Fibroblast of the aortic adventitia (primary cell): Measurements from ENCODE around the gene FAAP20. TPM values are rescaled to one million over a fixed set of nuclear protein-coding genes. Genes with fewer than 3 reads are reported as not detected.

ENCODE experiments used
- DNase-seq: peaks from one replicate; pipeline ENCODE4 v3.0.0-alpha.2; 2010; ENCODE audit warnings: low read depth
- H3K4me3 ChIP-seq: 2 replicates; pipeline ENCODE4 v1.5.1; 2011; ENCODE audit warnings: low read depth, mild to moderate bottlenecking, control low read depth, low read length, moderate library complexity
- total RNA-seq: library from RNA; depleted of rRNA; stranded (reverse); fragments of >200 nt; gene quantifications from 2 replicates; pipeline ENCODE4 v1.2.3, GENCODE V29; 2012; ENCODE audit warnings: low replicate concordance
- TF ChIP-seq, protein P1 (sequence below): IDR thresholded peaks from 2 replicates; pipeline ENCODE4 v1.5.1; 2011; ENCODE audit warnings: mild to moderate bottlenecking, low read length, control low read depth, inconsistent platforms; ENCODE audit not compliant: insufficient read depth

FAAP20 gene
- total RNA-seq, 1 donor, result 23.2 TPM

GRCh38 chr1:2226525-2227345 is 32.2 kb upstream of the FAAP20 start:
- TF ChIP-seq, protein P1, sequence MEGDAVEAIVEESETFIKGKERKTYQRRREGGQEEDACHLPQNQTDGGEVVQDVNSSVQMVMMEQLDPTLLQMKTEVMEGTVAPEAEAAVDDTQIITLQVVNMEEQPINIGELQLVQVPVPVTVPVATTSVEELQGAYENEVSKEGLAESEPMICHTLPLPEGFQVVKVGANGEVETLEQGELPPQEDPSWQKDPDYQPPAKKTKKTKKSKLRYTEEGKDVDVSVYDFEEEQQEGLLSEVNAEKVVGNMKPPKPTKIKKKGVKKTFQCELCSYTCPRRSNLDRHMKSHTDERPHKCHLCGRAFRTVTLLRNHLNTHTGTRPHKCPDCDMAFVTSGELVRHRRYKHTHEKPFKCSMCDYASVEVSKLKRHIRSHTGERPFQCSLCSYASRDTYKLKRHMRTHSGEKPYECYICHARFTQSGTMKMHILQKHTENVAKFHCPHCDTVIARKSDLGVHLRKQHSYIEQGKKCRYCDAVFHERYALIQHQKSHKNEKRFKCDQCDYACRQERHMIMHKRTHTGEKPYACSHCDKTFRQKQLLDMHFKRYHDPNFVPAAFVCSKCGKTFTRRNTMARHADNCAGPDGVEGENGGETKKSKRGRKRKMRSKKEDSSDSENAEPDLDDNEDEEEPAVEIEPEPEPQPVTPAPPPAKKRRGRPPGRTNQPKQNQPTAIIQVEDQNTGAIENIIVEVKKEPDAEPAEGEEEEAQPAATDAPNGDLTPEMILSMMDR, result no peak
- DNase-seq, result no peak

GRCh38 chr1:2224631-2225428 is 30.3 kb upstream of the FAAP20 start:
- DNase-seq, result no peak
- no peak overlapping the region for H3K4me3 ChIP-seq
- TF ChIP-seq, protein P1, result no peak

More at GRCh38 chr1:2226525-2227345, 32.2 kb upstream of the FAAP20 start:
- H3K4me3 ChIP-seq, result peak overlapping the region; percentile 88

GRCh38 chr1:2224170-2224584 is 29.6 kb upstream of the FAAP20 start:
- TF ChIP-seq, protein P1, result no peak
- H3K4me3 ChIP-seq, result no peak overlapping the region
- DNase-seq, result no peak

GRCh38 chr1:2221271-2221670 is 26.7 kb upstream of the FAAP20 start:
- DNase-seq, result no peak
- H3K4me3 ChIP-seq, result no peak overlapping the region
- TF ChIP-seq, protein P1, result no peak

- no peak for DNase-seq
- TF ChIP-seq, protein P1, result no peak
- no peak overlapping the region for H3K4me3 ChIP-seq
These were observed 22.1 kb upstream of the FAAP20 start for GRCh38 chr1:2216767-2217058.

DNA sequence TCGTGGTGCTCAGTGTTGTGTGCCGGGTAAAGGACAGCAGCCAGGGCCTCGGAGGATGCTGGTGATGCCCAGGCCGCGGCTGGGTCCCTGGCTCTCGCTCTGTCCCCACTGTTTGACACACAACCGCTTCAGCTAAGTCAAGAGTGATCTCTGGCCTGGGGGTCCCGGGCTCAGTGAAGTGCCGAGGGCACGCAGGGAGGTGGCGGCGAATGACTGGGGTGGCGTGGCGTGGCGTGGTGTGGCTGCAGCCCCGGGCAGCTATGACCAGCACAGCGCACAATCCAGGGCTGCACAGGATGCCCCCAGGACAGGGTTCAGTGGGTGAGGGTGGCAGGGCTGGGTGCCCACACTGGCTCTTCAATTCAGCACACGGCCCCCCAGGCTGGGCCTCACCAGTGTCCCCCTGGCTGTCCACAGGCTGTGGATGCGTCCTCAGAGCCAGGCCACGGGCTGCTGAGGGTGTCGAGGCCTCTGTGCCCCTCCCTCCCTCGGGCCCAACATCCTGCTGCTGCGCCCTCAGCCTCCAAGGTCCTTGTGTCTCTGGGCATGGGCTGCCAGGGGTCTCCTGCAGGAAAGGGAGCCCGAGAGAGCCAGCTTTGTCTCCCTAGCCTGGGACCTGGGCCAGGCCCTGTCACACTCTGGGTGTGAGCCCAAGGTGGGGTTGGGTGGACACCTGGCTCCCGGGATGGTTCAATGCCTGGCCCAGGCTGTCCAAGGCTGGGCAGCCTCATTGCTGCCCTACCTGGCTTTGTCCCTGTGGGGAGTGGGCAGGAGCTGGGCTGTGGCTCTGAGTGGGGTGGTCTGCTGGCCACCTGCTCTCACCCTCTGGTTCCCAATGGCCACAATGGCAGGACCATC is 21.6 kb upstream of the FAAP20 start:
- H3K4me3 ChIP-seq, result no peak overlapping the region
- DNase-seq, result no peak
- TF ChIP-seq, protein P1, result no peak
